ENCODE measurements around the gene IGFBP1.

DNA sequence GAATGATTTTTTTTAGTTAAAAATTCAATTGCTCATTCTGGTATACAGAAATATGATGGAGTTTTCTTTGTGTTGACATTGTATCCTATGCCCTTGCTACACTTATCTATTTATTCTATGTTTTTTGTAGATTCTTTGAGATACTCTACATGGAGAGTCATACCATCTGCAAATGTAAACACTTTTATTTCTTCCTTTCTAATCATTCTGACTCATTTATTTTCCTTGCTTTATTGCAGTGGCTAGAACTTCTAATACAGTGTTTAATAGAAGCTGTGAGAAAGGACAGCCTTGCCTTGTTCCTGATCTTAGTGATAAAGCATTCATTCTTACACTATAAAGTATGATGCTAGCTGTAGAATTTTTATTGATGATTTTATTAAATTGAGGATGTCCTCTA, 42.7 kb downstream of the IGFBP1 start:
- TF ChIP-seq, protein P1, sequence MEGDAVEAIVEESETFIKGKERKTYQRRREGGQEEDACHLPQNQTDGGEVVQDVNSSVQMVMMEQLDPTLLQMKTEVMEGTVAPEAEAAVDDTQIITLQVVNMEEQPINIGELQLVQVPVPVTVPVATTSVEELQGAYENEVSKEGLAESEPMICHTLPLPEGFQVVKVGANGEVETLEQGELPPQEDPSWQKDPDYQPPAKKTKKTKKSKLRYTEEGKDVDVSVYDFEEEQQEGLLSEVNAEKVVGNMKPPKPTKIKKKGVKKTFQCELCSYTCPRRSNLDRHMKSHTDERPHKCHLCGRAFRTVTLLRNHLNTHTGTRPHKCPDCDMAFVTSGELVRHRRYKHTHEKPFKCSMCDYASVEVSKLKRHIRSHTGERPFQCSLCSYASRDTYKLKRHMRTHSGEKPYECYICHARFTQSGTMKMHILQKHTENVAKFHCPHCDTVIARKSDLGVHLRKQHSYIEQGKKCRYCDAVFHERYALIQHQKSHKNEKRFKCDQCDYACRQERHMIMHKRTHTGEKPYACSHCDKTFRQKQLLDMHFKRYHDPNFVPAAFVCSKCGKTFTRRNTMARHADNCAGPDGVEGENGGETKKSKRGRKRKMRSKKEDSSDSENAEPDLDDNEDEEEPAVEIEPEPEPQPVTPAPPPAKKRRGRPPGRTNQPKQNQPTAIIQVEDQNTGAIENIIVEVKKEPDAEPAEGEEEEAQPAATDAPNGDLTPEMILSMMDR (IDR thresholded peaks at IDR 0.05): no peak
- no peak for TF ChIP-seq POLR2A (IDR thresholded peaks at IDR 0.05)
